HG03095 (cell line): Measurements from ENCODE around the gene LOX.
"Not testable (repeated sequence)": the region's sequence is repeated elsewhere in the genome, so short reads cannot be mapped to it uniquely, and the experiment has no call there.

ENCODE experiments used
- ATAC-seq: cut with Tn5 transposase; IDR thresholded peaks from one replicate; pipeline ENCODE4 v1.9.1; 2021; ENCODE audit warnings: moderate library complexity; ENCODE audit not compliant: unreplicated experiment

Gene LOX

DNA sequence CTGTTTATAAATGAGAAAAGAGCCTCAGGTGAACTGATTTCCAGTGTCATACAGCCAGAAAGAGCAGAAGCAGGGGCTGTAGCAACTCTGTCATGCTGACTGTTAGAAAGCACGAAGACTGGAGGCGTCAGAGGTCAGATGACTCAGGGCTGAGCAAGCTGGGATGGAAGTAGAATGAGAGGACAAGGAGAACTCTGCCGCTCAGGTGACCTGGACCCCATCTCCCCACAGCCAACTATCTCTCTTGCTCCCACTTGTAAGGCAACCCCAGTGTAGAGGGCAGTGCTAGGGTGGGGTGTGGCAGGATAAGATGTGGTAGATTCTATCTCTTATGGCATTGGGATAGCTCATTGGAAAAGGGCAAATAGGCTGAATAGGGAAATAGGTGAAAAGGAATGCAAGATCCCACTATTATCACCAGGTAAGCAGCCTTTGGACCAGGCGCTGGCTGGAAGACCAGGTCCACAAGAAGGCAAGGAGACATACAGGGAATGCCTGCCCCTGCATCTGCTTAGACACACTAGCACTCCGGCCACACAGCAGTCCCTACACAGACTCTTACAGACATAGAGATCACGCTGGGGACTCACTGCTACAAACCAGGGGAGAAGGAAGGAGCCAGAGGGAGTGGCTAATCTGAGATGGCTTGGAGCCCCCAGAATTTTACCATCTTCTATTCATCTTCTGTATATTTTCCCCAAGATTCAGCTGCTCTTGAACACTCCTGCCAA, 21.2 kb upstream of the LOX start:
- ATAC-seq = no peak

DNA sequence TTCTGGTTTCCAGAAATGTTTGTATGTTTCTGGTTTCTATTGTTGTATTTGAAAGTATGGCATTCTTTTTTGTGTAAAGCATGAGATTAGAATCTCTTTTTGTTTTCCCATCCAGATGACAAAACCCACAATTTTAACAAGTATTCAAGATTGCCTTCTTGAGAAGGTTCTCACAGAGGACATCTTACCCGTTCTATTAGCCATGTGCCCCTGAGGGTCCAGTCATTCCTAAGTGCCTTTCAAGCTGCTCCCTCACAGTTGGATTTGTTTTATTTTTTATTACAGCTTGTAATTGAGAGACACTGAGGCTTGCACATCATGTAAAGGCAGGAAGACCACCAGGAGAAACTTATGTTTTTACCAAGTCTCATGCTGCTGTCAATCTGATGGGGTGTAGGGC, 19.3 kb upstream of the LOX start:
- ATAC-seq = no peak

DNA sequence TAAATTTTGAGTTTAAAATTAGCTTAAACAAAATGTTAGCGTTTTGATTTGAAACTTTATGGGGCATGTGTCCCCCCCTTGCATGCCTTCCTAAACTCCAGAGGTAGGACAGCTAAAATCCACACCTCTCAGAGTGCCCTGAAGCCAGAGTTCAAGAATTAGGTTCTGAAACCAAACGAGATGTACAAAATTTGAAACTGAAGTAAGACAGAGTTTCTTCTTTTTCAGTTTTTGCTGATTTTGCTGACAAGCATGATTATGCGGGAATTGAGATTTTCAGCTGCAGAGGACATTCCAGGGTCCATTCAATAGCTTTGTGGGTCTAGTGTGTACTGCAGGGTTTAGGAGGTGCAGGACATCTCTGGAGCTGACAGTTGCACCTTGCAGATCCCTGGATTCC, 17.1 kb upstream of the LOX start:
- ATAC-seq = no peak

DNA sequence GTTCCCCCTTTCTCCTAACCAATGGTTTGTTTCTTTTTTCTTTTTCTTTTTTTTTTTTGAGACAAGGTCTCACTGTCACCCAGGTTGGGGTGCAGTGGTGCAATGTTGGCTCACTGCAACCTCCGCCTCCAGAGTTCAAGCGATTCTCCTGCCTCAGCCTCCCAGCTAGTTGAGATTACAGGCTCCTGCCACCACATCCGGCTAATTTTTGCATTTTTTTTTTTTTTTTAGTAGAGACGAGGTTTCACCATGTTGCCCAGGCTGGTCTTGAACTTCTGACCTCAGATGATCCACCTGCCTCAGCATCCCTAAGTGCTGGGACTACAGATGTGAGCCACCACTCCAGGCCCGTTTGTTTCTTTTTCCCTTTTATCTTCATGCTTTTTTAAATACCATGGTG, 16.2 kb upstream of the LOX start:
- ATAC-seq = not testable (repeated sequence)

DNA sequence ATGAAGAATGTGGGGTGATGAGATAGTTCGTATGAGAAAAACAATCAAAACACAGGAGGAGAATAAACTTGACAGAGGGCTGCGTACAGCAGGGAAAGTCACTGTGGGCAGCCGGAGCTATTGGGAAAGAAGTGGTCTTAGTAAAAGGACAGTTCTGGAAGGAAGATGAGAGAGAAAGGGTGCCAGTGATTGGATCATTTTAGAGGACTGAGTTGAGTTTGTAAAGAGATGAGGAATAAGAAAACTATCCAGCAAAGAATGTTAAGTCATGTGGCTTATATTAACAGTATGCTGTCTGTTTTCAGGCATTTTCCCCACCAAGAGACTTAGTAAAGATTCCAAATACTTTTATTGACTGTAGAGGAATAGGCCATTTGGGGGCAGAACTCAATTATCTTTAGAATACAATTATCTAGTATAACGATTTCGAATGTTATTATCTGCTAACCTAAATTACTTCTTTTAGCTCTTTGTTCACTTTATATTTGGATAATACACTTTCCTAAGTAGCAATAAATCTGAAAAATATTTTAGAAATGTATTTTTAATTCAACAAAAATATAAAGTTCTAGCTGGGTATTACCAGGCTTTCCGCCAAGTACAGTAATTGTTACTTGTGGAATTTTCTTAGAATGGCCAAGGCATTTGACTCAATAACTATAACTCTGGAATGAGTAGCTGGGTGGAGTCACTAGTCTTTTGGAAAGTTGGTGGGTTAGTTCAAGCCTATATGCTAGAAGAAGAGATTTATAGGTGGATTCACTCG, 15.5 kb upstream of the LOX start:
- ATAC-seq = no peak

DNA sequence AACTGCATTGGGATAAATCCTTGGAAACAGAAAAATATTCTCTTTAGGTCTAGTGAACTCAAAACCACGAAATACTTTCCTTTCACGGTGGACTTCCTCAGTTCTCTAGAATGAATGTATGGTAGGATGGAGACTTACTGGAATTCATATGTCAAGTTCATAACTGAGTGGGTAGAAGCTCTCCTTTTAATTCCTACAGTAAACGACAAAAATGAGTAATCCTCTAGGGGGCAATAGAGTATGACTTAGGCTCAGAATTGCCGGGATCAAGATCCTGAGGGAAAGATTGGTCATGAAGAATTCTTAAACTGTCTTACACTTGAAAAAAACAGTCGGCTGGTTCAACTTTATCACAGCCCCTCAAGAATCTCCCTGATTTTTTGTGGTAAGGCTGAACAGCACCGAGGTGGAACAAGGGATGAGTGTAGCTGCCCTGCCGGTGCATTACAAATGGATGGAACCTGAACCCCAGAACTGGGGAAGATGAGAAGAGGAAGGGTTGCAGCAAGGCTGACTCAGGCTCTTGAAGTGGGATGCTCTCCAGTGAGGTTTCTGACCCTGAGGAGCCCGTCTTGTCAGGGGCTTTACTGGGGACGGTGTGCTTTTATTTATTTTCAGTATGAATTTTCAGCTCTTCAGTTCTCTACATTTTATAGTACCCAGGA, 14.0 kb upstream of the LOX start:
- no peak for ATAC-seq

DNA sequence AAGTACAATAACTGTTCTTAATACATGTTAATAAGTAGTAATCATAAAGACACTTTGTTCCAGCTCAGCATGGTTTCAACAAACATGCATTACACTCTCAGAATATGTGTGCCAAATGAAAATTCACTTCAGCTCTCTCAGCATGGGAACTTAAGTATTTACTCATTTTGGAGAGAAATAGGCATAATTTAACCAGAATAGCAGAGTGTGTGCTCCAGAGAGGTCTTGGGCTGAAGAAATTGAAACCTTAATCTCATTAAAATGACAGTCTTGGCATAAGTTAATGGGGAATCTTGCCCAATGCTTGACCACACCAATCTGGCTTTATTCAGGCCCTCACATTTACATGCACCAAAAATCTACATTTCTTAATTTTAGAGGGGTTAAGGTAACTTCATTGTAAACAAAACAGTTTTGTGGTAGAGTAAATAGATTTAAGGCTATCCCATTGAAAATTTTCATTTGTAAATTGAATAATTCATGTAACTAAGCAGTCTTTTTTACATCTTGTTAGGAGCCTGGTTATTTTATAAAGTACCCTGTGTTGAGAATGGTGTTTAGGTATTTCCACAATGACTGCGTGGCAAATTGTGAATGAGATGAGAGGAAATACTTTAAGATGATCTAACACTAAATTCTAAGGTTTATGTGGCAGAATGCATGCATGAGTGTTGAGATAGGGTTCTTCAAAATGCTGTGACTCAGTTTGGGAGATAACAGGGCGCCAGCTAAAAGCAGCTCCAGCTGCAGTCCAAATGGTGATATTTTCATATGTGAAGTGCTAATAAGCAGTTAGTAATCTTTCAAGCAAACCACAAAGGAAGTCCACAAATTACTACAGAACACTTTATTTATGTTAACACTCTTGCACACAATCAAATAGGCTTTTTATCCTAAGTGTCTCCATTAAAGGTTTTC, 11.3 kb upstream of the LOX start:
- no peak for ATAC-seq

DNA sequence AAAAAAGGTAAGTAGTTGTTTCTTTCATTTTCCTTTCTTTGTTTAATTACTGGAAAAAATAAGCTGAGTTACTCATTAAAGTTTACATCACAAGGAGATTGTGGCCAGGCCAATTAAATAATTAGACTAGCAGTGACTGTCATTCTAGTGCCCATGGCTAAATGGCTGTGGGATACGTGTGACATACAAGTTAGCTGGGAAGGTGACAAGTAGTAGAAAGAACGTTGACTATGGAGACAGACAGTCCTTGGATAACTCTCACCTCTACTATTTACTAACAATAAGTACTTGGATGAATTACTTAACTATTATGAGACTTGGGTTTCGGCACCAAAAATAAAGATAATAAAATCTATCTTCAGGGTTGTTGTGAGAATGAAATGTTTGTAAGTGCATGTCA, 7.0 kb upstream of the LOX start:
- ATAC-seq = no peak

DNA sequence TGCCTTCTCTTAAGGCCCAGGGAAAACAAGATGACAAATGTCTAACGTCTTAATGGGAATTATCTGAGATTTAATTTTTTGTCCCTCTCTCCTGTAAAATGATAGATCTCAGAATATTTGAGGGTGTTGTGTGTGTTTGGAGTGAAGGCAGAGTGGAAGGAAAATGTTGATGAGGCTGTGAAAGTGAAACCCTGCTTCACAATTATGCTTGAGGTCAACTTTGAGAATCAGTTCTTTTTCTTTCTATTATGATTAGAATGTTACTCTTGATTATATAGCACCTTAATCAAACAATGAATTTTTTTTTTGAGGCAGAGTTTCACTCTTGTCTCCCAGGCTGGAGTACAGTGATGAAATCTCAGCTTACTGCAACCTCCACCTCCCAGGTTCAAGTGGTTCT, 5.5 kb upstream of the LOX start:
- no peak for ATAC-seq

DNA sequence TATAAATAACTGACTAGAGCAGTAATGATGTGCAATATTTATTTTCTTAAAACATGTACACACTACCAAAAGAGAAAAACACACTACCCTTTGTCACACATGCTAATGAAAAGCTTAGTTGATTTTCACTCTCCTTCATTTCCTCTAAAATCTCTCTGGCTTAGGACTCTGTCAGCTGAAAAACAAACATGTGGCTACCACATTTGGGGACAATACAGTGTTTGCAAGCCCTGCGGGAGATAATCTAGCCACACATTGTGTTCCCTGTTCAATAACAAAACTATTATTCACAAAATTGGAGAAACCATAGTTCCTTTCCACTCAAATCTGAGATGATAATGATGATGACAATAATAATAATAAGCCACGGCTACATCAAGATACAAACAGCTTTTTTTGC, 3.5 kb upstream of the LOX start:
- ATAC-seq = no peak

DNA sequence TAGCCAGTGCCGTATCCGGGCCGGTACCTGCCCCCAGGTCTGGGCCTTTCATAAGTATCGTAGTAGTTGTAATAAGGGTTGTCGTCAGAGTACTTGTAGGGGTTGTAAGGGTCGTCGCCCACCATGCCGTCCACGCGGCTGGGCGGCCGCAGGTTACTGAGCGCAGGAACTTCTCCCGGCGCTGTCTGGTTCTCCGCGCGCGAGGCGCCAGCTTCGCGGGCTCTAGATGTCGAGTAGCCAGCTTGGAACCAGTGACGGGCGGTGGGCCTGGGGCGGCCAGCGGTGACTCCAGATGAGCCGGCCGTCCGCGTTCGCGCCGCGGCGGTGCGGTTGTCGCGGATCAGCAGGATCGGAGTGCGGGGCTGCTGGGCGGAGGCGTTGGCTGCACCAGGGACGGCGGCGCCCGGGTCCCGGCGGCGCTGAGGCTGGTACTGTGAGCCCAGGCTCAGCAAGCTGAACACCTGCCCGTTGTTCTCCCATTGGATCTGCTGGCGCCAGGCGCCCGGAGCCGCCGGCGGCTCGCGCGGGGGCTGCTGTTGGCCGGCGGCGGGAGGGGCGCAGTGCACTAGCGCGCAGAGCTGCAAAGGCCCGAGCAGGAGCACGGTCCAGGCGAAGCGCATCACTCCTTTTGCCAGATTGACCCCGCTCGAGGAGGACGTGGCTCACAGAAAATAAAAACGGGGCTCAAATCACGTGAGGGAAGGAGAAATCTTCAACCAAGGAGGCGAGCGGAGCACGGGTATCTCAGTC, 518 bp downstream of the LOX start:
- no peak for ATAC-seq

DNA sequence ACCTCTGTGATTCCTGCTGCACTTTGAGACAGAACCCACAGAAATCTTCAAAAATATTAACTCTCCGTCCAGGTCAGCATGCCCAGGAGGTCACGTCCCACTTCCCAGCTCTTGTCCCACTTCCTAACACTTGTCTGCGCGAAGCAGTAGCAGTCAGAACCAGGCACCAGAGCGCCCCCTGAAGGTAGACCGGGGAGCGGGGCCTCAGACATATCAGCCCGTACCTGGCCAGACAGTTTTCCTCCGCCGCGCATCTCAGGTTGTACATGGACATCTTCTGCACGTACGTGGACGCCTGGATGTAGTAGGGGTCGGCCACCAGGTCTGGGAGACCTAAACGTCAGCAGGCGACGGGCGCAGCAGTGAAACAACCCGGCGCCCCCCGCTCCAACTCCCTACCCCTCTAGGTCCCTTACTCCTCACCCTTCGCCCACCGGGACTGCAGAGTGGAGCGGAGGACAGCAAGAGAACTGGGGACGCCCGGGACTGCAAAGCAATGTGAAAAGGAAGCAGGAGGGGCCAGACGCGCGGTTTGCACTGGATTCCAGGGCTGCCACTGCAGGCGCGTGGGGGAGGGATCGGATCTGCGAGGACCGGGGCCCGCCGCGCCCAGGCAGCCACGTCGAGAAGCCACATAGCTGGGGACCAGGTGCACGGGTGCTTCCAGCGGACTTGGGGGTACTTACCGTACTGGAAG, 1.2 kb downstream of the LOX start:
- no peak for ATAC-seq

DNA sequence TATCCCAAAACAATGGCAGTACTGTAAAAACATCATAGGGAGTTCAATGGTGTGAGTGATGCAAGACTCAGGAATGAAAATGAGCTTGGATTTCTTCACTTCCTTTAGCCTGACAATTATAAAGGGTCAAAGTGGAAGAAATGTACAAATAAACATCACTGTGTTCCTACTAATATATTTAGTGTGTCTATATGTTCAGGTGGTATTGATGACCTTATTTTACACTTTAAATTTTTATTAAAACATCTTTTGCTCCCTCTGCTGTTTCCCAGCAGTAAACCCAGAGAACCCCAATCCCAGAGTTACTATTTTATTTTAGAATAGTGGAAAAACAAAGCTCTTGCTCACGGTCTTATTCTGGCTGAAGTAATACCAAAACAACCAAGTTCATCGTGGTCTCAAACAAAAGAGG, 2.0 kb downstream of the LOX start:
- ATAC-seq = no peak

DNA sequence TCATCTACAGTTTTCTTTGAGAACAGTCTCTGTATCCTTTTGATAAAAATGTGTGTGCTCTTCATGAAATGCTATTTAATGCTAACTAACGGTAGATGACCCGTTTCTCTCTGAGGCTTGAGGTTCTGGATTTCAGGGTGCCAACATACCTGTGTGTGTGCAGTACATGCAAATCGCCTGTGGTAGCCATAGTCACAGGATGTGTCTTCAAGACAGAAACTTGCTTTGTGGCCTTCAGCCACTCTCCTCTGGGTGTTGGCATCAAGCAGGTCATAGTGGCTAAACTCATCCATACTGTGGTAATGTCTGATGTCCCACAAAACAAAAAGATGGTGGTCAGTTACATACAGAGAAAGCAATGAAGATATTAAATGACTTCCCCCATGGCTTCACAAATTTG, 4.2 kb downstream of the LOX start:
- no peak for ATAC-seq

DNA sequence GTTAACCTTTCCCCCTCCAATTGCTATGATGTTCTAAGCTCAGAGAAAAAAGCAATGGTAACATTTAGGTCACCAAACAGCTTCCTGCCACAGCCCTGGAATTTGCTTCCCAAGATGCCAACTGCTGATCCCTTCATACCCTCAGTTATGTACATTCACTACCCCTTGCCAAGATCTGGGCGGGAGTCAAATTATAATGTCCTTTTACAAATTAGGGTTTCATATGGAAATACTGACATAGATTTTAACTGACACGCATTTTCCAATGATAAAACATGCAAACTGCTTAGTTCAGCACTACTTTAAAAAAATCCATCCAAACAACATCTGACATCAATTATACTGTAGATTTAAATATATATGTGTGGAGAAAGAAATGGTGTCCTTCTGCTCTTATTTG, 5.0 kb downstream of the LOX start:
- no peak for ATAC-seq

DNA sequence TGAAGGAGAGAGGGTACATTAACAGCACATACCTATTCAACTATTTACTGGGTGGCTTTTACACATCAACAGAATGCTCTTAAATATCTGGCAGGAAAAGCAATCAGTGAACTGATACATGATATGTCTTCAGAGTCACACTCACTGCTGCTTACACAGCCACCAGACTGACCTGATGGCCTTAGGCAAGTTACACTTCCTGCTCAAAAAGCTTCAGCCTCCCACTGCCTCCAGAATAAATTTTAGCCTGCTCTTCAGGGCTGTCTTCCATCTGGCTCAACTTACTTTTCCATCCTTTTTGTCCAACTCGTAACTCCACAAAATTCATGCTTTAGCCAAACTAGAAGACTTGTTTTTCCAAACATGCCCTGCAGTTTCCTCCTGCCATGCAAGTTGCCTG, 10.7 kb downstream of the LOX start:
- ATAC-seq = no peak

DNA sequence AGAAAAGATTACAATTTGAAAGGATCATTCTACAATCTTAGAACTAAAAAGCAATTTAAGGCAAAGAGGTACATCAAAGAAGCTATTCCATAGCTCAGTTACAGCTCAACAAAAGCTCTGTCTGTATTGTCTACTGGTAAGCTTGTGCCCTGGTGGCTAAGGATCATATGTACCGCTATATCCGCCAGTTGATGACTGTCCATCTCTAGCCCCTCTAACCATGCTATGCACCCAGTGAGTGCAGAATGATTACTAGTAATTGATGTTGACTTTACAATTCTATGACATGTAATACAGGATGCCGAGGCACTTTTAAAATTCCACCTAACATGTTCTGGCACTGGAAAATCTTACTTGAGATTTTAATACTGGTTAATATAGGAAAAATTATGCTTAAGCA, 13.1 kb downstream of the LOX start:
- no peak for ATAC-seq

DNA sequence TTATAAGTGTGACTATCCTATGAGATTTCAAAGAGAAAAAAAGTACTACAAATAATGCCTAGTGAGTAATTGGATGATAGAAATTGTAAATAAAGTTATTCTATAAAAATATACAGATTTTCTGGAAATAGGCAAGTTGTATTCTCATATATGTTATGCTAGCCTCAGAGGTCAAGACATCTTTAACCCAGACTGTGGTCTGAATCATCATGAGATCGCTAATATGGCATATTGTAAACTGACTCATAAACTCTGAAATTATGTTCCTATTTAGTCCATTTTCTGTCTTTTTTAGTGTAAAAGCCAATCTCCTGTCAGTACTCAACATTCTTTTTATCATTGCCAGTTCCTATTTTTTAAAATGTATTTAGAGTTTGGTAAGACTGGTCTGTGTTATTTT, 14.2 kb downstream of the LOX start:
- ATAC-seq = no peak

DNA sequence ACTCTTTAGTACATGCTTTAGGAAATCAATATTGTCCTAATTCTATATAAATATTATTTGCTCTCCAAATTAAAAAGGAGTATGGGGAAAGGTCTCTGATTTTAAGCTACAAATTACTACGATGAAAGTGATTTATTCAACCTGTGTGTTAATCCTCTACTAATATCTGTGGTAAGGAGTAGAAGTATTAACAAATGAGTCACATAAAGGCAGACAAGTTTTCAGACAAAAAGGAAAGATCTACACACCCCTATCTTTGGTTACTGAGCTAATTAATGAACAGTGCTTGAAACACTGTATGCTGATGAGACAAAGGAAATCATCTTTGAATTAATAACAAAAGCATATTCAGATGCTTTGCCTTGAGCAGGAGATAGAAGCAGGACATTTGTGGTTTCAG, 15.9 kb downstream of the LOX start:
- ATAC-seq = no peak

DNA sequence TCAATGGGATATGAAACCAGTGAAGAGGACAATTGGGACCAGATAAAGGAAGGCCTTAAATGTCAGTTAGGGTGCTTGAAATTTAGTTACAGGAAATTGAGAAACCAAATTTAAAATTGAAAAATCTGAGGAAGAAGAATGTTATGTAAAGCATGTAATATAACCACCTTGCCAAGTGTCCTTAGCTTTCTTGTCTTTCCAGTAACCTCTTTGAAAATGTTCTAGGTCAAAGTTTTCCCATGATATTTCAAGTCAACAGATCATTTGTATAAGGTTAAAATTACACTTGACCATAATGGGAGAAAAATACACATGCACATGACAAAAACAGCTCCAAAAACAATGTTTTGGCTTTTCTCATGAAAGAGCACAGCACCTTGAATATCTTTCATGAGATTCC, 21.1 kb downstream of the LOX start:
- ATAC-seq = no peak
